Left cardiac atrium (tissue), 4 donors: Measurements from ENCODE around the gene TOM1L2. TPM values are rescaled to one million over a fixed set of nuclear protein-coding genes. Genes with fewer than 3 reads are reported as not detected.

ENCODE experiments used
- ATAC-seq, 2 donors: fragments of 200-7000 bp; cut with Tn5 transposase; one replicate each; pipeline ENCODE4 v1.9.1; 2020; ENCODE audit warnings: mild to moderate bottlenecking in 2 of 2, moderate library complexity in 2 of 2
- DNase-seq: peaks from one replicate; pipeline ENCODE4 v3.0.0-alpha.2; 2020
- intact Hi-C, 2 donors: fragments of 100-400 bp; cut with DNase I; formaldehyde crosslinking; loops; one replicate each; pipeline versions ENCODE4 v1.14.1 to v1.15.1; 2022 to 2023
- total RNA-seq, 2 donors: library from RNA; stranded (reverse); fragmentation: NEBNext Ultra II Directional; extraction: Animal tissue kit (Norgen Biotek cat#: 25700); gene quantifications; one replicate each; pipeline ENCODE4 v1.2.1, GENCODE V29; 2021
- donor health status: DM: no; HTN: yes; CAD: no.
- donor health status: DM: no; HTN: yes; CAD: no; lungs with severe emphysema.
- donor health status: DM: yes; HTN: yes; CAD: no.
- donor health status: Dilated cardiomyopathy.

TOM1L2 gene
- total RNA-seq, 2 donors from 2014 or later = 179 to 183 TPM

- ATAC-seq (peak; percentile 13 to 48), DNase-seq (peak; percentile 74)
- intact Hi-C loops = no loop called here
Measured at GRCh38 chr17:17836818-17837379, 135.3 kb downstream of the TOM1L2 start, which contains the start of gene SREBF1. SREBF1 (minus strand) TSS chr17:17836986; CDS start chr17:17836817, 169 bp downstream.

- ATAC-seq = peak; percentile 82 to 83
- intact Hi-C loops = no loop called here
- DNase-seq = peak; percentile 97
Measured at GRCh38 chr17:17836250-17836817, 135.9 kb downstream of the TOM1L2 start.

- no peak for DNase-seq
- intact Hi-C loops = no loop called here
- ATAC-seq = no peak
Measured at GRCh38 chr17:17835415-17836249, 136.6 kb downstream of the TOM1L2 start.

- intact Hi-C loops = no loop called here
- ATAC-seq (no peak), DNase-seq (no peak)
Measured at GRCh38 chr17:17834974-17835373, 137.2 kb downstream of the TOM1L2 start.

- ATAC-seq = no peak
Measured at GRCh38 chr17:17833658-17834357, 138.4 kb downstream of the TOM1L2 start.

GRCh38 chr17:17832032-17832363, 140.2 kb downstream of the TOM1L2 start:
- intact Hi-C loops = no loop called here
- no peak for DNase-seq
- no peak for ATAC-seq

More at GRCh38 chr17:17833658-17834357, 138.4 kb downstream of the TOM1L2 start:
- DNase-seq = no peak
- intact Hi-C loops = no loop called here

GRCh38 chr17:17831208-17832031, 140.8 kb downstream of the TOM1L2 start:
- ATAC-seq (peak; percentile 0 to 13), DNase-seq (no peak)
- intact Hi-C loops = no loop called here

GRCh38 chr17:17830740-17831207, 141.4 kb downstream of the TOM1L2 start:
- DNase-seq (no peak), ATAC-seq (peak in 1 of 2 donors; percentile 42)
- intact Hi-C loops = no loop called here

- DNase-seq = no peak
- intact Hi-C loops = no loop called here
- ATAC-seq = no peak
Measured at GRCh38 chr17:17830269-17830567, 142.0 kb downstream of the TOM1L2 start.

GRCh38 chr17:17827826-17828621, 144.2 kb downstream of the TOM1L2 start:
- DNase-seq (no peak), ATAC-seq (no peak)
- intact Hi-C loops = no loop called here

- intact Hi-C loops = no loop called here
- no peak for DNase-seq
- no peak for ATAC-seq
Measured at GRCh38 chr17:17826942-17827785, 145.0 kb downstream of the TOM1L2 start.

- intact Hi-C loops = no loop called here
- DNase-seq (no peak), ATAC-seq (no peak)
Measured at GRCh38 chr17:17826342-17826713, 145.9 kb downstream of the TOM1L2 start.

- DNase-seq (peak; percentile 51), ATAC-seq (peak in 1 of 2 donors; percentile 14)
- intact Hi-C loops = no loop called here
Measured at GRCh38 chr17:17824783-17825614, 147.2 kb downstream of the TOM1L2 start.

- intact Hi-C loops = no loop called here
- DNase-seq = peak; percentile 46
- ATAC-seq = peak in 1 of 2 donors; percentile 2
Measured at GRCh38 chr17:17824119-17824782, 147.9 kb downstream of the TOM1L2 start.

GRCh38 chr17:17823433-17824118, 148.6 kb downstream of the TOM1L2 start:
- ATAC-seq (peak; percentile 87 to 89), DNase-seq (peak; percentile 84)
- intact Hi-C loops = no loop called here
